OCI-LY1 (cell line): ENCODE results near the gene DNAAF8.

Experiments
- CTCF ChIP-seq: fragments of 200-600 bp; sonication (generic), shearing (Covaris generic); IDR thresholded peaks from 2 replicates; pipeline ENCODE4 v1.5.1; 2017; ENCODE audit warnings: mild to moderate bottlenecking, antibody characterized with exemption, low read length, moderate library complexity, mixed read lengths
- EZH2 ChIP-seq: fragments of 200-600 bp; sonication (generic), shearing (Covaris generic); IDR thresholded peaks from 2 replicates; pipeline ENCODE4 v1.8.0; 2017; ENCODE audit warnings: borderline replicate concordance, mixed run types, mild to moderate bottlenecking, antibody characterized with exemption, low read length, moderate library complexity, mixed read lengths

- TF ChIP-seq CTCF (no peak), EZH2 (no peak)
Measured at GRCh38 chr16:4690946-4691665, 43.2 kb upstream of the DNAAF8 start.
